ENCODE results near the gene NRXN3.

The NRXN3 gene

GRCh38 chr14:79833781-79834180, 1663.6 kb downstream of the NRXN3 start:
- H3K27me3 ChIP-seq (replicated peaks; ENCODE audit: control insufficient read depth, insufficient read depth, low read length, poor library complexity, severe bottlenecking) = no peaks in the 10 kb centered on the region
- no peaks in the 10 kb centered on the region for H3K9me3 ChIP-seq (ENCODE audit: control insufficient read depth, low read length)
- H3K36me3 ChIP-seq (ENCODE audit: control insufficient read depth, insufficient read depth, low read length) = no peaks in the 10 kb centered on the region
- H3K27ac ChIP-seq (ENCODE audit: insufficient read depth, low read length, poor library complexity, severe bottlenecking) = no peak overlapping the region
- no peaks in the 10 kb centered on the region for H3K4me1 ChIP-seq (ENCODE audit: control insufficient read depth, insufficient read depth, low read length, poor library complexity, severe bottlenecking)
- no peak overlapping the region for H3K4me3 ChIP-seq (ENCODE audit: insufficient read depth, low read depth, low read length, poor library complexity, severe bottlenecking)
- DNase-seq = no peak

- Histone ChIP-seq H3K36me3 (ENCODE audit: control insufficient read depth, insufficient read depth, low read length) (no peaks in the 10 kb centered on the region), H3K27me3 (replicated peaks; ENCODE audit: control insufficient read depth, insufficient read depth, low read length, poor library complexity, severe bottlenecking) (no peaks in the 10 kb centered on the region), H3K27ac (ENCODE audit: insufficient read depth, low read length, poor library complexity, severe bottlenecking) (no peak overlapping the region), H3K9me3 (ENCODE audit: control insufficient read depth, low read length) (no peaks in the 10 kb centered on the region), H3K4me1 (ENCODE audit: control insufficient read depth, insufficient read depth, low read length, poor library complexity, severe bottlenecking) (no peaks in the 10 kb centered on the region), H3K4me3 (ENCODE audit: insufficient read depth, low read depth, low read length, poor library complexity, severe bottlenecking) (no peak overlapping the region)
- no peak for DNase-seq
Measured at GRCh38 chr14:79834868-79835267, 1664.7 kb downstream of the NRXN3 start.

- H3K4me1 ChIP-seq (ENCODE audit: control insufficient read depth, insufficient read depth, low read length, poor library complexity, severe bottlenecking) = no peaks in the 10 kb centered on the region
- no peak overlapping the region for H3K4me3 ChIP-seq (ENCODE audit: insufficient read depth, low read depth, low read length, poor library complexity, severe bottlenecking)
- no peak overlapping the region for H3K27ac ChIP-seq (ENCODE audit: insufficient read depth, low read length, poor library complexity, severe bottlenecking)
- no peak for DNase-seq
- H3K27me3 ChIP-seq (replicated peaks; ENCODE audit: control insufficient read depth, insufficient read depth, low read length, poor library complexity, severe bottlenecking) = no peaks in the 10 kb centered on the region
- H3K9me3 ChIP-seq (ENCODE audit: control insufficient read depth, low read length) = no peaks in the 10 kb centered on the region
- no peaks in the 10 kb centered on the region for H3K36me3 ChIP-seq (ENCODE audit: control insufficient read depth, insufficient read depth, low read length)
Measured at GRCh38 chr14:79836577-79836976, 1666.4 kb downstream of the NRXN3 start.

- Histone ChIP-seq H3K4me3 (ENCODE audit: insufficient read depth, low read depth, low read length, poor library complexity, severe bottlenecking) (no peak overlapping the region), H3K27ac (ENCODE audit: insufficient read depth, low read length, poor library complexity, severe bottlenecking) (no peak overlapping the region), H3K9me3 (ENCODE audit: control insufficient read depth, low read length) (no peaks in the 10 kb centered on the region), H3K4me1 (ENCODE audit: control insufficient read depth, insufficient read depth, low read length, poor library complexity, severe bottlenecking) (no peaks in the 10 kb centered on the region), H3K27me3 (replicated peaks; ENCODE audit: control insufficient read depth, insufficient read depth, low read length, poor library complexity, severe bottlenecking) (no peaks in the 10 kb centered on the region), H3K36me3 (ENCODE audit: control insufficient read depth, insufficient read depth, low read length) (no peaks in the 10 kb centered on the region)
- DNase-seq = no peak
Measured at GRCh38 chr14:79837699-79838098, 1667.5 kb downstream of the NRXN3 start.

GRCh38 chr14:79840103-79840502, 1669.9 kb downstream of the NRXN3 start:
- Histone ChIP-seq H3K27ac (ENCODE audit: insufficient read depth, low read length, poor library complexity, severe bottlenecking) (no peak overlapping the region), H3K4me3 (ENCODE audit: insufficient read depth, low read depth, low read length, poor library complexity, severe bottlenecking) (no peak overlapping the region), H3K27me3 (replicated peaks; ENCODE audit: control insufficient read depth, insufficient read depth, low read length, poor library complexity, severe bottlenecking) (no peaks in the 10 kb centered on the region), H3K9me3 (ENCODE audit: control insufficient read depth, low read length) (no peaks in the 10 kb centered on the region), H3K4me1 (ENCODE audit: control insufficient read depth, insufficient read depth, low read length, poor library complexity, severe bottlenecking) (no peaks in the 10 kb centered on the region), H3K36me3 (ENCODE audit: control insufficient read depth, insufficient read depth, low read length) (no peaks in the 10 kb centered on the region)
- no peak for DNase-seq

GRCh38 chr14:79840831-79841230, 1670.7 kb downstream of the NRXN3 start:
- H3K4me1 ChIP-seq (ENCODE audit: control insufficient read depth, insufficient read depth, low read length, poor library complexity, severe bottlenecking) = no peaks in the 10 kb centered on the region
- no peak overlapping the region for H3K4me3 ChIP-seq (ENCODE audit: insufficient read depth, low read depth, low read length, poor library complexity, severe bottlenecking)
- H3K9me3 ChIP-seq (ENCODE audit: control insufficient read depth, low read length) = no peaks in the 10 kb centered on the region
- no peak for DNase-seq
- H3K27me3 ChIP-seq (replicated peaks; ENCODE audit: control insufficient read depth, insufficient read depth, low read length, poor library complexity, severe bottlenecking) = no peaks in the 10 kb centered on the region
- no peak overlapping the region for H3K27ac ChIP-seq (ENCODE audit: insufficient read depth, low read length, poor library complexity, severe bottlenecking)
- no peaks in the 10 kb centered on the region for H3K36me3 ChIP-seq (ENCODE audit: control insufficient read depth, insufficient read depth, low read length)

- Histone ChIP-seq H3K9me3 (ENCODE audit: control insufficient read depth, low read length) (no peaks in the 10 kb centered on the region), H3K4me3 (ENCODE audit: insufficient read depth, low read depth, low read length, poor library complexity, severe bottlenecking) (no peak overlapping the region), H3K4me1 (ENCODE audit: control insufficient read depth, insufficient read depth, low read length, poor library complexity, severe bottlenecking) (no peaks in the 10 kb centered on the region), H3K27ac (ENCODE audit: insufficient read depth, low read length, poor library complexity, severe bottlenecking) (no peak overlapping the region), H3K27me3 (replicated peaks; ENCODE audit: control insufficient read depth, insufficient read depth, low read length, poor library complexity, severe bottlenecking) (no peaks in the 10 kb centered on the region), H3K36me3 (ENCODE audit: control insufficient read depth, insufficient read depth, low read length) (no peaks in the 10 kb centered on the region)
- no peak for DNase-seq
Measured at GRCh38 chr14:79841433-79841832, 1671.3 kb downstream of the NRXN3 start.

GRCh38 chr14:79842270-79842669, 1672.1 kb downstream of the NRXN3 start:
- Histone ChIP-seq H3K36me3 (ENCODE audit: control insufficient read depth, insufficient read depth, low read length) (no peaks in the 10 kb centered on the region), H3K4me3 (ENCODE audit: insufficient read depth, low read depth, low read length, poor library complexity, severe bottlenecking) (no peak overlapping the region), H3K27ac (ENCODE audit: insufficient read depth, low read length, poor library complexity, severe bottlenecking) (no peak overlapping the region), H3K4me1 (ENCODE audit: control insufficient read depth, insufficient read depth, low read length, poor library complexity, severe bottlenecking) (no peaks in the 10 kb centered on the region), H3K9me3 (ENCODE audit: control insufficient read depth, low read length) (no peaks in the 10 kb centered on the region), H3K27me3 (replicated peaks; ENCODE audit: control insufficient read depth, insufficient read depth, low read length, poor library complexity, severe bottlenecking) (no peaks in the 10 kb centered on the region)
- no peak for DNase-seq

GRCh38 chr14:79852950-79853744, 1683.0 kb downstream of the NRXN3 start:
- no peak overlapping the region for H3K4me3 ChIP-seq (ENCODE audit: insufficient read depth, low read depth, low read length, poor library complexity, severe bottlenecking)
- no peaks in the 10 kb centered on the region for H3K36me3 ChIP-seq (ENCODE audit: control insufficient read depth, insufficient read depth, low read length)
- DNase-seq = no peak
- H3K27me3 ChIP-seq (replicated peaks; ENCODE audit: control insufficient read depth, insufficient read depth, low read length, poor library complexity, severe bottlenecking) = no peaks in the 10 kb centered on the region
- no peaks in the 10 kb centered on the region for H3K4me1 ChIP-seq (ENCODE audit: control insufficient read depth, insufficient read depth, low read length, poor library complexity, severe bottlenecking)
- H3K27ac ChIP-seq (ENCODE audit: insufficient read depth, low read length, poor library complexity, severe bottlenecking) = no peak overlapping the region
- H3K9me3 ChIP-seq (ENCODE audit: control insufficient read depth, low read length) = no peaks in the 10 kb centered on the region

GRCh38 chr14:79855789-79856188, 1685.6 kb downstream of the NRXN3 start:
- Histone ChIP-seq H3K27me3 (replicated peaks; ENCODE audit: control insufficient read depth, insufficient read depth, low read length, poor library complexity, severe bottlenecking) (no peaks in the 10 kb centered on the region), H3K4me1 (ENCODE audit: control insufficient read depth, insufficient read depth, low read length, poor library complexity, severe bottlenecking) (no peaks in the 10 kb centered on the region), H3K4me3 (ENCODE audit: insufficient read depth, low read depth, low read length, poor library complexity, severe bottlenecking) (no peak overlapping the region), H3K27ac (ENCODE audit: insufficient read depth, low read length, poor library complexity, severe bottlenecking) (no peak overlapping the region), H3K36me3 (ENCODE audit: control insufficient read depth, insufficient read depth, low read length) (no peaks in the 10 kb centered on the region), H3K9me3 (ENCODE audit: control insufficient read depth, low read length) (no peaks in the 10 kb centered on the region)
- DNase-seq = no peak

Data from effector memory CD4-positive, alpha-beta T cell (primary cell).